Cardiac muscle cell (in vitro differentiated cells and primary cell): ENCODE results near the gene IFT81. TPM values are rescaled to one million over a fixed set of nuclear protein-coding genes. Genes with fewer than 3 reads are reported as not detected.

Experiments
- DNase-seq, 2 donors: peaks; one replicate each; pipeline versions ENCODE4 v3.0.0 to v3.0.0-alpha.2; 2010 to 2017; ENCODE audit warnings: low read depth in 1 of 2, low spot score in 1 of 2
- H3K27ac ChIP-seq: fragments of 200-600 bp; sonication (generic); 2 replicates; pipeline ENCODE4 v1.5.1; 2016
- H3K27me3 ChIP-seq: fragments of 200-600 bp; sonication (generic); 2 replicates; pipeline ENCODE4 v1.6.0; 2016; ENCODE audit warnings: control low read depth
- H3K36me3 ChIP-seq: fragments of 200-600 bp; sonication (generic); 2 replicates; pipeline ENCODE4 v1.5.1; 2016; ENCODE audit warnings: control low read depth
- H3K4me1 ChIP-seq: fragments of 200-600 bp; sonication (generic); 2 replicates; pipeline ENCODE4 v1.8.1; 2017; ENCODE audit warnings: low read depth, mild to moderate bottlenecking, mixed run types
- H3K4me3 ChIP-seq: fragments of 200-600 bp; sonication (generic); 2 replicates; pipeline ENCODE4 v1.5.1; 2016; ENCODE audit warnings: mild to moderate bottlenecking
- H3K9me3 ChIP-seq: fragments of 200-600 bp; sonication (generic); 2 replicates; pipeline ENCODE4 v1.5.1; 2017; ENCODE audit warnings: low read depth, mild to moderate bottlenecking, control low read depth
- CTCF ChIP-seq: IDR thresholded peaks from 2 replicates; pipeline ENCODE4 v1.5.1; 2012; ENCODE audit warnings: low read depth, mild to moderate bottlenecking, low read length
- polyA plus RNA-seq: library from polyadenylated mRNA; unstranded; fragments of >200 nt; fragmentation: Nextera tagmentation; extraction: Ambion mirVana; gene quantifications from 2 replicates; pipeline ENCODE4 v1.2.1, GENCODE V29; 2016
- total RNA-seq: library from RNA; depleted of rRNA; stranded (reverse); fragments of >200 nt; gene quantifications from 2 replicates; pipeline ENCODE4 v1.2.3, GENCODE V29; 2016

Gene IFT81
- total and polyA plus RNA-seq, 2 experiments from 2014 or later: 30.0 to 42.6 TPM

GRCh38 chr12:110234331-110234751, 110.2 kb downstream of the IFT81 start:
- Histone ChIP-seq H3K27me3 (no peaks in the 10 kb centered on the region), H3K9me3 (no peaks in the 10 kb centered on the region), H3K4me1 (peaks cover 42% of the 10 kb centered on the region), H3K27ac (peak overlapping the region; percentile 91), H3K4me3 (no peak overlapping the region), H3K36me3 (no peaks in the 10 kb centered on the region)
- no peak for DNase-seq
- TF ChIP-seq CTCF: no peak

- Histone ChIP-seq H3K4me3 (no peak overlapping the region), H3K36me3 (no peaks in the 10 kb centered on the region), H3K9me3 (no peaks in the 10 kb centered on the region), H3K4me1 (peaks cover 38% of the 10 kb centered on the region), H3K27me3 (no peaks in the 10 kb centered on the region), H3K27ac (peak overlapping the region; percentile 91)
- DNase-seq: peak in 1 of 2 donors; percentile 51
- TF ChIP-seq CTCF: no peak
Observed at GRCh38 chr12:110234755-110235154, 110.6 kb downstream of the IFT81 start.

- DNase-seq: no peak
- H3K27ac ChIP-seq: peak overlapping the region; percentile 91
- no peaks in the 10 kb centered on the region for H3K27me3 ChIP-seq
- peaks cover 37% of the 10 kb centered on the region for H3K4me1 ChIP-seq
- no peak overlapping the region for H3K4me3 ChIP-seq
- no peaks in the 10 kb centered on the region for H3K36me3 ChIP-seq
- no peak for TF ChIP-seq CTCF
- no peaks in the 10 kb centered on the region for H3K9me3 ChIP-seq
Observed at GRCh38 chr12:110235383-110235782, 111.2 kb downstream of the IFT81 start.

GRCh38 chr12:110243227-110243626, 119.1 kb downstream of the IFT81 start:
- Histone ChIP-seq H3K4me3 (no peak overlapping the region), H3K36me3 (no peaks in the 10 kb centered on the region), H3K4me1 (peaks cover 48% of the 10 kb centered on the region), H3K27ac (peak overlapping the region; percentile 83), H3K9me3 (no peaks in the 10 kb centered on the region), H3K27me3 (no peaks in the 10 kb centered on the region)
- no peak for DNase-seq
- TF ChIP-seq CTCF: no peak

GRCh38 chr12:110244372-110244771, 120.2 kb downstream of the IFT81 start:
- peak overlapping the region; percentile 83 for H3K27ac ChIP-seq
- H3K27me3 ChIP-seq: no peaks in the 10 kb centered on the region
- TF ChIP-seq CTCF: no peak
- H3K36me3 ChIP-seq: no peaks in the 10 kb centered on the region
- H3K9me3 ChIP-seq: no peaks in the 10 kb centered on the region
- peak in 1 of 2 donors; percentile 42 for DNase-seq
- no peak overlapping the region for H3K4me3 ChIP-seq
- H3K4me1 ChIP-seq: peaks cover 52% of the 10 kb centered on the region

GRCh38 chr12:110244829-110245228, 120.7 kb downstream of the IFT81 start:
- Histone ChIP-seq H3K4me1 (peaks cover 57% of the 10 kb centered on the region), H3K9me3 (no peaks in the 10 kb centered on the region), H3K36me3 (no peaks in the 10 kb centered on the region), H3K4me3 (no peak overlapping the region), H3K27ac (peak overlapping the region; percentile 83), H3K27me3 (no peaks in the 10 kb centered on the region)
- peak in 1 of 2 donors; percentile 92 for DNase-seq
- TF ChIP-seq CTCF: no peak
